Keratinocyte (primary cell): ENCODE data around the gene TMPRSS13. TPM values are rescaled to one million over a fixed set of nuclear protein-coding genes. Genes with fewer than 3 reads are reported as not detected.

Source experiments
- DNase-seq: peaks from one replicate; pipeline ENCODE4 v3.0.0-alpha.2; 2011; ENCODE audit warnings: low read depth, missing footprints, low spot score
- FAIRE-seq: peaks from 2 replicates; lab custom pipeline; 2011; peaks lifted over from hg19 to GRCh38; lab: Jason Lieb, UNC
- H2AFZ ChIP-seq: 2 replicates; pipeline ENCODE4 v1.6.0; 2012; ENCODE audit warnings: low read length, control low read depth, inconsistent platforms; ENCODE audit not compliant: control insufficient read depth
- H3K27ac ChIP-seq: 2 replicates; pipeline ENCODE4 v1.5.1; 2011; ENCODE audit warnings: low read length; ENCODE audit not compliant: control insufficient read depth, insufficient read depth
- H3K27me3 ChIP-seq: 3 replicates; pipeline ENCODE4 v1.6.0; 2011; ENCODE audit warnings: low read length; ENCODE audit not compliant: control insufficient read depth, insufficient read depth; ENCODE audit errors: extremely low read depth
- H3K36me3 ChIP-seq, 2 experiments: 2 replicates in 1 of 2; 3 replicates in 1 of 2; pipeline ENCODE4 v1.5.1; 2011; ENCODE audit warnings: low read length in 2 of 2, mild to moderate bottlenecking in 1 of 2; ENCODE audit not compliant: control insufficient read depth in 2 of 2, insufficient read depth in 2 of 2; ENCODE audit errors: extremely low read depth in 1 of 2
- H3K4me1 ChIP-seq: 3 replicates; pipeline ENCODE4 v1.5.1; 2011; ENCODE audit warnings: low read length; ENCODE audit not compliant: control insufficient read depth, insufficient read depth; ENCODE audit errors: extremely low read depth
- H3K4me2 ChIP-seq: 3 replicates; pipeline ENCODE4 v1.6.0; 2011; ENCODE audit warnings: low read depth, low read length; ENCODE audit not compliant: control insufficient read depth, insufficient read depth; ENCODE audit errors: extremely low read depth
- H3K4me3 ChIP-seq, 3 experiments: fragments of 200-600 bp in 1 of 3; sonication (generic) in 1 of 3; 2 replicates in 2 of 3; 3 replicates in 1 of 3; pipeline ENCODE4 v1.5.1; 2011 to 2016; ENCODE audit warnings: low read length in 3 of 3, mild to moderate bottlenecking in 3 of 3, control low read depth in 2 of 3, inconsistent platforms in 1 of 3, low read depth in 1 of 3, mixed read lengths in 1 of 3, mixed run types in 1 of 3, moderate library complexity in 1 of 3; ENCODE audit not compliant: control insufficient read depth in 2 of 3, insufficient read depth in 2 of 3; ENCODE audit errors: extremely low read depth in 1 of 3
- H3K79me2 ChIP-seq: 2 replicates; pipeline ENCODE4 v1.6.0; 2012; ENCODE audit warnings: low read length; ENCODE audit not compliant: control insufficient read depth, insufficient read depth
- H3K9ac ChIP-seq: 3 replicates; pipeline ENCODE4 v1.6.0; 2011; ENCODE audit warnings: low read length; ENCODE audit not compliant: control insufficient read depth, insufficient read depth; ENCODE audit errors: extremely low read depth
- H3K9me1 ChIP-seq: 3 replicates; pipeline ENCODE4 v1.6.0; 2011; ENCODE audit warnings: low read length; ENCODE audit not compliant: control insufficient read depth, insufficient read depth; ENCODE audit errors: extremely low read depth
- H3K9me3 ChIP-seq: 2 replicates; pipeline ENCODE4 v1.5.1; 2012; ENCODE audit warnings: low read depth, low read length; ENCODE audit not compliant: control insufficient read depth
- H4K20me1 ChIP-seq: 3 replicates; pipeline ENCODE4 v1.6.0; 2011; ENCODE audit warnings: low read length; ENCODE audit not compliant: control insufficient read depth, insufficient read depth; ENCODE audit errors: extremely low read depth
- EZH2 ChIP-seq: IDR thresholded peaks from one replicate; pipeline ENCODE4 v1.6.1; 2012; ENCODE audit warnings: inconsistent platforms, mild to moderate bottlenecking, low read length, moderate library complexity
- dilution Hi-C: fragments of 300-500 bp; cut with MboI; formaldehyde crosslinking; loops from one replicate; pipeline ENCODE4 v1.7.0; 2020; ENCODE audit warnings: low sequenced_read_pairs; ENCODE audit not compliant: extremely low pct_ligation_motif_present
- polyA plus RNA-seq, 5 experiments: library from polyadenylated mRNA; depleted of rRNA in 3 of 5; stranded (reverse) in 3 of 5; stranded (forward) in 1 of 5; unstranded in 1 of 5; fragments of >200 nt; gene quantifications; 1 replicate in 1 of 5; 2 replicates in 3 of 5; 3 replicates in 1 of 5; pipeline versions ENCODE4 v1.2.1 to v1.2.3, GENCODE V29; 2011 to 2012; ENCODE audit warnings: missing spikeins in 2 of 5, low read depth in 1 of 5, low replicate concordance in 1 of 5
- TF ChIP-seq, protein P1 (sequence below), 3 experiments: IDR thresholded peaks in 1 of 3; conservative IDR thresholded peaks in 1 of 3; optimal IDR thresholded peaks in 1 of 3; 2 replicates in 2 of 3; 3 replicates in 1 of 3; pipeline versions ENCODE3 to v1.5.1; 2011; ENCODE audit warnings: low read length in 3 of 3, mild to moderate bottlenecking in 3 of 3, moderate library complexity in 2 of 3, control low read depth in 1 of 3, inconsistent platforms in 1 of 3; ENCODE audit not compliant: insufficient read depth in 2 of 3; ENCODE audit errors: extremely low read depth in 1 of 3

Gene TMPRSS13
- polyA plus RNA-seq, 1 donor (not counting 4 experiments of a cell fraction or from before 2014, with no cell fraction given) = 1.8 TPM

DNA sequence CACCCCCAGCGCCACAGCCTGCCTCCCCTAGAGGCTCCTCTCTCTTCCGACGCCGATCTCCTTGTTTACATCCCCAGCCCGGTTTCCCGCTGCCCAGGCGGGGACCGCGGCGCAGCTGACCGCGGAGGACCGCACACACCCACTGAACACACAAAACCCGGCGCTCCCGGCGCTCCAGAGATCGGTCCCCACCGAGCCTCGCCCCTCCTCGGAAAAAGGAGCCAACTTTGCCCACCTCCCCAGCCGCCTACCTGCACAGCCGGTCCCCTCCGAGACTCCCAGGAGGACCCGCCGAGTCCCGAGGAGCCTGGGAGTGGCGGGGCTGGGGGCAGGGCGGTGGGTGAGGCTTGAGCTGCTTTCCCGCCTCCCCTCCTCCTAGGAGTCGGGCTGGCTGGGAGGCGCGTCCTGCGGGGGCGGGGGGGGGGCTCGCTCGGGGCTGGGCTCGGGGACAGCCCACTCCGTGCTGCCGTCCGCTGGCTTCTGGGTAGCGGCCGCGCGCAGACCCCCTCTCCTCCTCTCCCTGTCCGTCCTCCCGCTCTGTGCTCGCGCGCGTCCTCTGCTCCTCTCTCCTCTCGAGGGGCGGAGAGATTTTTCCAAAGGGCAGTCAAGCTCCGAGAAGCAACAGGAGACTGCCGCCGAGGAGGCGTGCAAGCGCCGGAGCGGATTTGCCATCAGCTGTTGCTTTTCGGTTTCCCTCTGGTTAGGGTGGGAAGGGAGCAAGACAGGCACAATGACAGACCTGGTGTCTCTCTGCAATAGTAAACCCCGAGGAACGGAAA is 52.7 kb downstream of the TMPRSS13 start, which contains the start of gene FXYD6:
FXYD6 (minus strand) TSS at position 318 of the 779 bp plus-strand sequence. CDS start 33,882 bp downstream, outside the sequence.
- H4K20me1 ChIP-seq = no peaks in the 10 kb centered on the region
- no peak within 1 kb of the TSS for H3K9ac ChIP-seq
- H3K4me3 ChIP-seq = peak within 1 kb of the TSS in 1 of 3 experiments; percentile 11
- H2AFZ ChIP-seq = no peak within 1 kb of the TSS
- no peaks in the 10 kb centered on the region for H3K36me3 ChIP-seq
- H3K9me1 ChIP-seq = no peaks in the 10 kb centered on the region
- FAIRE-seq (no peak), DNase-seq (no peak)
- dilution Hi-C loops = no loop called here
- H3K9me3 ChIP-seq = no peaks in the 10 kb centered on the region
- H3K27ac ChIP-seq = no peak within 1 kb of the TSS
- H3K79me2 ChIP-seq = no peaks in the 10 kb centered on the region
- H3K4me2 ChIP-seq = peak within 1 kb of the TSS; percentile 52
- H3K27me3 ChIP-seq = peaks cover 84% of the 10 kb centered on the region
- TF ChIP-seq EZH2 = peak; percentile 82
- TF ChIP-seq, protein P1, sequence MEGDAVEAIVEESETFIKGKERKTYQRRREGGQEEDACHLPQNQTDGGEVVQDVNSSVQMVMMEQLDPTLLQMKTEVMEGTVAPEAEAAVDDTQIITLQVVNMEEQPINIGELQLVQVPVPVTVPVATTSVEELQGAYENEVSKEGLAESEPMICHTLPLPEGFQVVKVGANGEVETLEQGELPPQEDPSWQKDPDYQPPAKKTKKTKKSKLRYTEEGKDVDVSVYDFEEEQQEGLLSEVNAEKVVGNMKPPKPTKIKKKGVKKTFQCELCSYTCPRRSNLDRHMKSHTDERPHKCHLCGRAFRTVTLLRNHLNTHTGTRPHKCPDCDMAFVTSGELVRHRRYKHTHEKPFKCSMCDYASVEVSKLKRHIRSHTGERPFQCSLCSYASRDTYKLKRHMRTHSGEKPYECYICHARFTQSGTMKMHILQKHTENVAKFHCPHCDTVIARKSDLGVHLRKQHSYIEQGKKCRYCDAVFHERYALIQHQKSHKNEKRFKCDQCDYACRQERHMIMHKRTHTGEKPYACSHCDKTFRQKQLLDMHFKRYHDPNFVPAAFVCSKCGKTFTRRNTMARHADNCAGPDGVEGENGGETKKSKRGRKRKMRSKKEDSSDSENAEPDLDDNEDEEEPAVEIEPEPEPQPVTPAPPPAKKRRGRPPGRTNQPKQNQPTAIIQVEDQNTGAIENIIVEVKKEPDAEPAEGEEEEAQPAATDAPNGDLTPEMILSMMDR (optimal IDR thresholded peaks at IDR 0.05 in 1 of 3, IDR thresholded peaks at IDR 0.05 in 1 of 3, conservative IDR thresholded peaks at IDR 0.05 in 1 of 3; ENCODE audit: extremely low read depth in 1 of 3, insufficient read depth in 2 of 3, low read length in 3 of 3) = no peak
- H3K4me1 ChIP-seq = no peaks in the 10 kb centered on the region

DNA sequence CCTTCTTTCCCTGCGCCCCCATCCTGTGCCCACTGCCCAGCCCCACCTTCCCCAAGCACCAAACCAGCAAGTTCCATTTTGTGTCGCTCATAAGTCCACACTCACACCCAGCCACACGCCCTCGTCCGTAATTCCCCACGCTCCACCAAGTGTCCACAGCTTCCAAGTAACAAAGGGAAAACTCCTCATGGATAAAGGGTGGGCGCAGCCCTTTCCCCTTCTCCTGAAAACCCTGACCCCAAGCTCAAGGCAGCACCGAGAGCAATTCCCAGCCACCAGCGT is 53.2 kb downstream of the TMPRSS13 start:
- Histone ChIP-seq H3K9me1 (no peaks in the 10 kb centered on the region), H3K9me3 (no peaks in the 10 kb centered on the region), H4K20me1 (no peaks in the 10 kb centered on the region), H3K4me2 (peak overlapping the region; percentile 52), H3K79me2 (no peaks in the 10 kb centered on the region), H3K4me3 (peak overlapping the region in 1 of 3 experiments; percentile 11), H2AFZ (no peak overlapping the region), H3K27me3 (peaks cover 82% of the 10 kb centered on the region), H3K27ac (no peak overlapping the region), H3K4me1 (no peaks in the 10 kb centered on the region), H3K9ac (no peak overlapping the region), H3K36me3 (no peaks in the 10 kb centered on the region)
- dilution Hi-C loops = no loop called here
- DNase-seq (no peak), FAIRE-seq (no peak)
- TF ChIP-seq, protein P1 (optimal IDR thresholded peaks at IDR 0.05 in 1 of 3, IDR thresholded peaks at IDR 0.05 in 1 of 3, conservative IDR thresholded peaks at IDR 0.05 in 1 of 3; ENCODE audit: extremely low read depth in 1 of 3, insufficient read depth in 2 of 3, low read length in 3 of 3) = no peak
- TF ChIP-seq EZH2 = peak; percentile 95
